IMR-90 (cell line): ENCODE data around the gene SLC4A5. TPM values are rescaled to one million over a fixed set of nuclear protein-coding genes. Genes with fewer than 3 reads are reported as not detected.

ENCODE experiments used
- ATAC-seq: fragments of 200-7000 bp; cut with Tn5 transposase; 2 replicates; pipeline ENCODE4 v1.9.1; 2020; ENCODE audit warnings: low read depth, mild to moderate bottlenecking, moderate library complexity
- BruUV-seq: library from RNA; stranded (reverse); fragments of 400-500 nt; replicated peaks from 2 replicates; lab custom pipeline; 2021; lab: Mats Ljungman, UMichigan
- CTCF ChIA-PET: fragments of 300-600 bp; formaldehyde crosslinking; extraction: SDS; loops from one replicate; lab custom pipeline; 2021; ENCODE audit warnings: antibody characterized with exemption; lab: Yijun Ruan, JAX
- POLR2A ChIA-PET: fragments of 300-600 bp; sonication (Branson Sonifier 250); formaldehyde crosslinking; loops from one replicate; lab custom pipeline; 2022; ENCODE audit warnings: antibody characterized with exemption; ENCODE audit not compliant: unreplicated experiment; lab: Charles Lee
- DNase-seq: peaks from one replicate; pipeline ENCODE4 v3.0.0; 2013
- H2AFZ ChIP-seq: replicated peaks from 2 replicates; pipeline ENCODE3; 2013; ENCODE audit warnings: low read length, mild to moderate bottlenecking; ENCODE audit not compliant: poor library complexity
- H2AK5ac ChIP-seq: 2 replicates; pipeline ENCODE4 v1.6.1; 2013; ENCODE audit warnings: low read depth, low read length, inconsistent platforms
- H2AK9ac ChIP-seq: replicated peaks from 2 replicates; pipeline ENCODE3; 2013; ENCODE audit warnings: mild to moderate bottlenecking, low read depth, low read length, moderate library complexity; ENCODE audit not compliant: poor library complexity
- H2BK120ac ChIP-seq: 2 replicates; pipeline ENCODE4 v1.6.1; 2013; ENCODE audit warnings: low read depth, low read length, inconsistent platforms
- H2BK15ac ChIP-seq: 3 replicates; pipeline ENCODE4 v1.6.1; 2013; ENCODE audit warnings: low read depth, low read length, inconsistent platforms
- H2BK20ac ChIP-seq: 2 replicates; pipeline ENCODE4 v1.6.1; 2013; ENCODE audit warnings: low read depth, mild to moderate bottlenecking, inconsistent platforms, low read length, moderate library complexity
- H2BK5ac ChIP-seq: 2 replicates; pipeline ENCODE4 v1.6.1; 2013; ENCODE audit warnings: mild to moderate bottlenecking, low read depth, low read length, inconsistent platforms; ENCODE audit not compliant: poor library complexity, severe bottlenecking
- H3K14ac ChIP-seq: replicated peaks from 2 replicates; pipeline ENCODE4 v1.6.1; 2013; ENCODE audit warnings: low read depth, low read length, inconsistent platforms
- H3K18ac ChIP-seq: 2 replicates; pipeline ENCODE4 v1.6.1; 2013; ENCODE audit warnings: low read depth, low read length, control low read depth
- H3K23ac ChIP-seq: 2 replicates; pipeline ENCODE4 v1.6.1; 2013; ENCODE audit warnings: low read depth, low read length, inconsistent platforms
- H3K27ac ChIP-seq: 2 replicates; pipeline ENCODE4 v1.5.1; 2013; ENCODE audit warnings: mild to moderate bottlenecking, control low read depth, low read length; ENCODE audit not compliant: insufficient read depth
- H3K27me3 ChIP-seq: 2 replicates; pipeline ENCODE4 v1.6.1; 2013; ENCODE audit warnings: low read length; ENCODE audit not compliant: control insufficient read depth, insufficient read depth
- H3K36me3 ChIP-seq: 2 replicates; pipeline ENCODE4 v1.6.1; 2013; ENCODE audit warnings: low read length, mixed read lengths; ENCODE audit not compliant: control insufficient read depth, insufficient read depth
- H3K4ac ChIP-seq: 2 replicates; pipeline ENCODE4 v1.6.1; 2013; ENCODE audit warnings: low read depth, low read length, inconsistent platforms
- H3K4me1 ChIP-seq: 2 replicates; pipeline ENCODE4 v1.6.1; 2013; ENCODE audit warnings: low read length, mixed read lengths; ENCODE audit not compliant: control insufficient read depth, insufficient read depth
- H3K4me2 ChIP-seq: 2 replicates; pipeline ENCODE4 v1.6.1; 2013; ENCODE audit warnings: low read depth, mild to moderate bottlenecking, control low read depth, low read length, moderate library complexity
- H3K4me3 ChIP-seq: 2 replicates; pipeline ENCODE4 v1.5.1; 2013; ENCODE audit warnings: low read depth, mild to moderate bottlenecking, control low read depth, low read length, moderate library complexity; ENCODE audit not compliant: insufficient read depth
- H3K56ac ChIP-seq: 2 replicates; pipeline ENCODE4 v1.6.1; 2013; ENCODE audit warnings: low read length, inconsistent platforms; ENCODE audit not compliant: insufficient read depth; ENCODE audit errors: extremely low read depth
- H3K79me1 ChIP-seq, 2 experiments: 2 replicates each; pipeline ENCODE4 v1.6.1; 2013; ENCODE audit warnings: low read length in 2 of 2, inconsistent platforms in 1 of 2, low read depth in 1 of 2
- H3K9ac ChIP-seq: 2 replicates; pipeline ENCODE4 v1.6.1; 2013; ENCODE audit warnings: low read depth, low read length, control low read depth
- H3K9me1 ChIP-seq: 2 replicates; pipeline ENCODE4 v1.6.1; 2013; ENCODE audit warnings: low read length, inconsistent platforms; ENCODE audit not compliant: insufficient read depth
- H3K9me3 ChIP-seq: 2 replicates; pipeline ENCODE4 v1.6.1; 2013; ENCODE audit warnings: low read length; ENCODE audit not compliant: control insufficient read depth, insufficient read depth
- H4K20me1 ChIP-seq: 2 replicates; pipeline ENCODE4 v1.6.1; 2013; ENCODE audit warnings: low read length, inconsistent platforms; ENCODE audit not compliant: insufficient read depth
- H4K5ac ChIP-seq: 2 replicates; pipeline ENCODE4 v1.6.1; 2013; ENCODE audit warnings: mild to moderate bottlenecking, low read depth, low read length, control low read depth
- H4K8ac ChIP-seq, 2 experiments: 2 replicates each; pipeline ENCODE4 v1.6.1; 2013; ENCODE audit warnings: low read depth in 2 of 2, low read length in 2 of 2, control low read depth in 1 of 2, inconsistent platforms in 1 of 2
- H4K91ac ChIP-seq: 2 replicates; pipeline ENCODE4 v1.6.1; 2013; ENCODE audit warnings: low read depth, low read length, inconsistent platforms; ENCODE audit not compliant: insufficient read depth
- BHLHE40 ChIP-seq: fragments of 150-350 bp; IDR thresholded peaks from 2 replicates; pipeline ENCODE4 v1.6.1; 2016; ENCODE audit warnings: mild to moderate bottlenecking, low read depth, low read length
- CHD1 ChIP-seq: IDR thresholded peaks from 2 replicates; pipeline ENCODE4 v1.6.1; 2012; ENCODE audit warnings: low read depth, low read length, improper control_type of control experiment
- FOS ChIP-seq: fragments of 150-350 bp; IDR thresholded peaks from 2 replicates; pipeline ENCODE4 v1.6.1; 2016; ENCODE audit warnings: low read depth, low read length
- MAFK ChIP-seq: IDR thresholded peaks from 2 replicates; pipeline ENCODE4 v1.6.1; 2012; ENCODE audit warnings: low read depth, low read length, improper control_type of control experiment
- MXI1 ChIP-seq: IDR thresholded peaks from 2 replicates; pipeline ENCODE4 v1.6.1; 2012; ENCODE audit warnings: low read depth, mild to moderate bottlenecking, low read length, moderate library complexity, borderline replicate concordance
- POLR2A ChIP-seq: IDR thresholded peaks from 2 replicates; pipeline ENCODE4 v1.6.1; 2012; ENCODE audit warnings: mild to moderate bottlenecking, low read depth, low read length
- RAD21 ChIP-seq: IDR thresholded peaks from 2 replicates; pipeline ENCODE4 v1.6.1; 2012; ENCODE audit warnings: low read length, improper control_type of control experiment
- RCOR1 ChIP-seq: IDR thresholded peaks from 2 replicates; pipeline ENCODE4 v1.6.1; 2012; ENCODE audit warnings: mild to moderate bottlenecking, low read length, improper control_type of control experiment; ENCODE audit not compliant: insufficient replicate concordance
- RFX5 ChIP-seq: IDR thresholded peaks from 2 replicates; pipeline ENCODE4 v1.8.0; 2012; ENCODE audit warnings: low read depth, mild to moderate bottlenecking, low read length, moderate library complexity
- SMC3 ChIP-seq: fragments of 150-350 bp; IDR thresholded peaks from 2 replicates; pipeline ENCODE4 v1.6.1; 2016; ENCODE audit warnings: low read depth, mild to moderate bottlenecking, antibody characterized with exemption, low read length, moderate library complexity
- WGBS, 2 experiments: methylation state at CpG; one replicate each; pipeline versions ENCODE4 v1.1.5 to v1.1.7; 2013; ENCODE audit warnings: missing lambda C conversion rate in 2 of 2; ENCODE audit not compliant: insufficient read length in 1 of 2; ENCODE audit errors: extremely low coverage in 2 of 2; 5-methylcytosine and 5-hydroxymethylcytosine counted together
- dilution Hi-C: fragments of 300-500 bp; cut with HindIII; formaldehyde crosslinking; loops from one replicate; pipeline ENCODE4 v1.14.3; 2018; ENCODE audit warnings: low sequenced_read_pairs; ENCODE audit not compliant: unreplicated experiment
- in situ Hi-C: fragments of 300-500 bp; cut with MboI; formaldehyde crosslinking; loops from 3 replicates; pipeline ENCODE4 v1.14.3; 2019; ENCODE audit warnings: low sequenced_read_pairs, inconsistent platforms, mixed read lengths
- intact Hi-C: fragments of 100-400 bp; cut with micrococcal nuclease; formaldehyde crosslinking; loops from 2 replicates; pipeline ENCODE4 v1.10.0; 2022
- polyA plus RNA-seq, 3 experiments: library from polyadenylated mRNA; depleted of rRNA; stranded (reverse); fragments of >200 nt; gene quantifications; 2 replicates each; pipeline ENCODE4 v1.2.3, GENCODE V29; 2012; ENCODE audit warnings: low replicate concordance in 1 of 3
- total RNA-seq: library from RNA; depleted of rRNA; stranded (reverse); fragments of >200 nt; gene quantifications from 2 replicates; pipeline ENCODE4 v1.2.3, GENCODE V29; 2012
- TF ChIP-seq, protein P1 (sequence below): conservative IDR thresholded peaks from 2 replicates; pipeline ENCODE4 v1.5.1; 2012; ENCODE audit warnings: mild to moderate bottlenecking, low read depth, low read length, improper control_type of control experiment
- TF ChIP-seq, protein P2 (sequence below): fragments of 150-350 bp; IDR thresholded peaks from 2 replicates; pipeline ENCODE4 v1.6.1; 2016; ENCODE audit warnings: low read depth, mild to moderate bottlenecking, low read length, moderate library complexity, borderline replicate concordance

SLC4A5 gene
- total and polyA plus RNA-seq, 2 of the 4 experiments (the other 2 are of a cell fraction): 0.18 to 0.22 TPM

DNA sequence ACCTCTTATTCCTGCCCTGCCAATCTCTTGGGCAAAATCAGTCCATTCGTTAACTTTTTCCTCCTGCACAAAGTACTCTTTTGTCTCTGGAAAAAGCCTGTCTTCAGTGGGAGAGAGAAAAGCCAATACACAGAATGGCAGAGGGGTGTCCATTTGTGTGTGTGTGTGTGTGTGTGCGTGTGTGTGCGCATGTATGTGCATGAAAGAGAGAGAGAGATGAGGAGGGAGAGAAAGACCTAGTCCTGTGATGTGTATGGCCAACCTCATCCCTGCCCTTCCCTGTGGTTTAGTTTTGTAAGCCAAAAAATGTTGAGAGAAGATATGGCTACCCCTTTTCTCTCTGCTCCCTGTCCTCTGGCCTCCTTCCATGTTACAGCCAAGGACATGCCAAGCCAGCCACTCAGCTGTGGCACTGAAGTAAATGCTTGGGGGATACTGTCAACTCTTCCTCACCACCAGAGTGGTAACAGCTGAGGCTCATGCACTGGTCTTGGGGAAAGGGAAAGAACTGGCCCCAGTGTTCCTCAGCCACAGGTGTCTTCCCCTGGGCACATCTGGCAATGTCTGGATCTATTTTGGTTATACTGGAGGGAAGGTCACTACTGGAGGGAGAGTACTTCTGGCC lies 10.6 kb downstream of the SLC4A5 start:
- Histone ChIP-seq H4K8ac (no peak overlapping the region), H3K56ac (no peak overlapping the region), H3K27ac (no peak overlapping the region), H3K4me1 (no peaks in the 10 kb centered on the region), H4K91ac (no peak overlapping the region), H2AK9ac (no peak overlapping the region), H2BK120ac (no peak overlapping the region), H4K5ac (no peak overlapping the region), H3K23ac (no peak overlapping the region), H3K9ac (no peak overlapping the region), H4K20me1 (no peaks in the 10 kb centered on the region), H3K9me1 (peaks cover 4% of the 10 kb centered on the region; the same call in 1 of the 2 replicates), H3K4me2 (no peak overlapping the region), H2BK15ac (no peak overlapping the region), H3K14ac (no peak overlapping the region), H2AK5ac (no peak overlapping the region), H3K9me3 (no peaks in the 10 kb centered on the region), H2BK5ac (no peak overlapping the region), H3K18ac (no peak overlapping the region), H2BK20ac (no peak overlapping the region), H3K4me3 (no peak overlapping the region), H3K27me3 (peaks cover 13% of the 10 kb centered on the region), H2AFZ (no peak overlapping the region), H3K4ac (no peak overlapping the region), H3K79me1 (no peaks in the 10 kb centered on the region), H3K36me3 (no peaks in the 10 kb centered on the region)
- intact Hi-C loops (loop anchor here (5.0 kb wide), 1 partner anchor 60 kb away; no protein-coding TSS in a partner anchor), dilution Hi-C loops (no loop called here), in situ Hi-C loops (loop anchor here (25.0 kb wide), 1 partner anchor 520 kb away; no protein-coding TSS in a partner anchor)
- no CpG with 5 or more reads among the region's 3 CpGs for WGBS, 2 experiments
- BruUV-seq: no TSS peak
- ChIA-PET POLR2A (no interaction called here), CTCF (interaction anchor here (1.1 to 3.4 kb wide), 2 partner anchors 8 to 49 kb away, joined by 3 to 34 read pairs; no protein-coding TSS in a partner anchor)
- ATAC-seq (no peak), DNase-seq (no peak)
- no peak for TF ChIP-seq SMC3
- no peak for TF ChIP-seq MAFK
- TF ChIP-seq RFX5: no peak
- TF ChIP-seq CHD1: no peak
- TF ChIP-seq RCOR1: no peak
- TF ChIP-seq RAD21: no peak
- no peak for TF ChIP-seq BHLHE40
- TF ChIP-seq, protein P1, sequence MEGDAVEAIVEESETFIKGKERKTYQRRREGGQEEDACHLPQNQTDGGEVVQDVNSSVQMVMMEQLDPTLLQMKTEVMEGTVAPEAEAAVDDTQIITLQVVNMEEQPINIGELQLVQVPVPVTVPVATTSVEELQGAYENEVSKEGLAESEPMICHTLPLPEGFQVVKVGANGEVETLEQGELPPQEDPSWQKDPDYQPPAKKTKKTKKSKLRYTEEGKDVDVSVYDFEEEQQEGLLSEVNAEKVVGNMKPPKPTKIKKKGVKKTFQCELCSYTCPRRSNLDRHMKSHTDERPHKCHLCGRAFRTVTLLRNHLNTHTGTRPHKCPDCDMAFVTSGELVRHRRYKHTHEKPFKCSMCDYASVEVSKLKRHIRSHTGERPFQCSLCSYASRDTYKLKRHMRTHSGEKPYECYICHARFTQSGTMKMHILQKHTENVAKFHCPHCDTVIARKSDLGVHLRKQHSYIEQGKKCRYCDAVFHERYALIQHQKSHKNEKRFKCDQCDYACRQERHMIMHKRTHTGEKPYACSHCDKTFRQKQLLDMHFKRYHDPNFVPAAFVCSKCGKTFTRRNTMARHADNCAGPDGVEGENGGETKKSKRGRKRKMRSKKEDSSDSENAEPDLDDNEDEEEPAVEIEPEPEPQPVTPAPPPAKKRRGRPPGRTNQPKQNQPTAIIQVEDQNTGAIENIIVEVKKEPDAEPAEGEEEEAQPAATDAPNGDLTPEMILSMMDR: no peak
- TF ChIP-seq FOS: no peak
- TF ChIP-seq MXI1: no peak
- TF ChIP-seq, protein P2, sequence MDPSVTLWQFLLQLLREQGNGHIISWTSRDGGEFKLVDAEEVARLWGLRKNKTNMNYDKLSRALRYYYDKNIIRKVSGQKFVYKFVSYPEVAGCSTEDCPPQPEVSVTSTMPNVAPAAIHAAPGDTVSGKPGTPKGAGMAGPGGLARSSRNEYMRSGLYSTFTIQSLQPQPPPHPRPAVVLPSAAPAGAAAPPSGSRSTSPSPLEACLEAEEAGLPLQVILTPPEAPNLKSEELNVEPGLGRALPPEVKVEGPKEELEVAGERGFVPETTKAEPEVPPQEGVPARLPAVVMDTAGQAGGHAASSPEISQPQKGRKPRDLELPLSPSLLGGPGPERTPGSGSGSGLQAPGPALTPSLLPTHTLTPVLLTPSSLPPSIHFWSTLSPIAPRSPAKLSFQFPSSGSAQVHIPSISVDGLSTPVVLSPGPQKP: no peak
- no peak for TF ChIP-seq POLR2A
